HG03135 (cell line): ENCODE measurements around the gene AKAP9.
"Not testable (repeated sequence)": the region's sequence is repeated elsewhere in the genome, so short reads cannot be mapped to it uniquely, and the experiment has no call there.

Experiments
- ATAC-seq: cut with Tn5 transposase; IDR thresholded peaks from one replicate; pipeline ENCODE4 v1.9.1; 2021; ENCODE audit warnings: mild to moderate bottlenecking, moderate library complexity; ENCODE audit not compliant: unreplicated experiment

AKAP9 gene

GRCh38 chr7:91944970-91945369 is 4.3 kb downstream of the AKAP9 start:
- ATAC-seq: not testable (repeated sequence)

- ATAC-seq: no peak
These were observed 4.8 kb downstream of the AKAP9 start for GRCh38 chr7:91945476-91945875.

GRCh38 chr7:91946549-91946948 is 5.9 kb downstream of the AKAP9 start:
- no peak for ATAC-seq

- ATAC-seq: no peak
These were observed 7.3 kb downstream of the AKAP9 start for GRCh38 chr7:91947948-91948347.

GRCh38 chr7:91949221-91950009 is 8.8 kb downstream of the AKAP9 start:
- ATAC-seq: peak; percentile 59

GRCh38 chr7:91953618-91954017 is 13.0 kb downstream of the AKAP9 start:
- no peak for ATAC-seq

- ATAC-seq: not testable (repeated sequence)
These were observed 15.8 kb downstream of the AKAP9 start for GRCh38 chr7:91956464-91956863.

- ATAC-seq: no peak
These were observed 16.6 kb downstream of the AKAP9 start for GRCh38 chr7:91957232-91957631.

- ATAC-seq: no peak
These were observed 17.2 kb downstream of the AKAP9 start for GRCh38 chr7:91957823-91958222.

GRCh38 chr7:91959023-91959422 is 18.4 kb downstream of the AKAP9 start:
- ATAC-seq: no peak

- no peak for ATAC-seq
These were observed 21.2 kb downstream of the AKAP9 start for GRCh38 chr7:91961816-91962215.

GRCh38 chr7:91962419-91962818 is 21.8 kb downstream of the AKAP9 start:
- ATAC-seq: no peak

GRCh38 chr7:91967513-91967912 is 26.9 kb downstream of the AKAP9 start:
- not testable (repeated sequence) for ATAC-seq

- no peak for ATAC-seq
These were observed 33.0 kb downstream of the AKAP9 start for GRCh38 chr7:91973639-91974038.

GRCh38 chr7:91974066-91974465 is 33.4 kb downstream of the AKAP9 start:
- ATAC-seq: no peak

- no peak for ATAC-seq
These were observed 36.1 kb downstream of the AKAP9 start for GRCh38 chr7:91976743-91977142.

GRCh38 chr7:91979590-91979989 is 38.9 kb downstream of the AKAP9 start:
- ATAC-seq: no peak

GRCh38 chr7:91982352-91982751 is 41.7 kb downstream of the AKAP9 start:
- not testable (repeated sequence) for ATAC-seq

- ATAC-seq: no peak
These were observed 47.6 kb downstream of the AKAP9 start for GRCh38 chr7:91988213-91988612.

GRCh38 chr7:91993976-91994375 is 53.3 kb downstream of the AKAP9 start:
- no peak for ATAC-seq

GRCh38 chr7:91995391-91996105 is 54.9 kb downstream of the AKAP9 start:
- ATAC-seq: peak; percentile 87
